NCI-H128 (cell line): ENCODE results near the gene UGT2A3.

Experiments used
- DNase-seq: peaks from one replicate; lab custom pipeline; 2025; ENCODE audit not compliant: unreplicated experiment; lab: John Stamatoyannopoulos, UW

The UGT2A3 gene

GRCh38 chr4:68917016-68917415, 34.6 kb downstream of the UGT2A3 start:
- DNase-seq = no peak

- DNase-seq = no peak
These were observed 38.8 kb downstream of the UGT2A3 start for GRCh38 chr4:68912807-68913206.

- no peak for DNase-seq
These were observed 42.2 kb downstream of the UGT2A3 start for GRCh38 chr4:68909385-68909784.

GRCh38 chr4:68907788-68908700, 43.6 kb downstream of the UGT2A3 start:
- DNase-seq = no peak

GRCh38 chr4:68907245-68907644, 44.4 kb downstream of the UGT2A3 start:
- DNase-seq = no peak

GRCh38 chr4:68906780-68907137, 44.8 kb downstream of the UGT2A3 start:
- no peak for DNase-seq

GRCh38 chr4:68905939-68906779, 45.4 kb downstream of the UGT2A3 start:
- no peak for DNase-seq

GRCh38 chr4:68905598-68905938, 46.0 kb downstream of the UGT2A3 start:
- DNase-seq = no peak

- DNase-seq = no peak
These were observed 46.8 kb downstream of the UGT2A3 start for GRCh38 chr4:68904786-68905185.

GRCh38 chr4:68896749-68897148, 54.9 kb downstream of the UGT2A3 start:
- no peak for DNase-seq

GRCh38 chr4:68895561-68896198, 55.9 kb downstream of the UGT2A3 start:
- no peak for DNase-seq

- DNase-seq = no peak
These were observed 58.7 kb downstream of the UGT2A3 start for GRCh38 chr4:68892861-68893260.

GRCh38 chr4:68891678-68892077, 59.9 kb downstream of the UGT2A3 start:
- no peak for DNase-seq

GRCh38 chr4:68885545-68885944, 66.1 kb downstream of the UGT2A3 start:
- DNase-seq = no peak

GRCh38 chr4:68883870-68884269, 67.7 kb downstream of the UGT2A3 start:
- no peak for DNase-seq
